ENCODE results near the gene TNFRSF21.

GRCh38 chr6:47231151-47231550, 78.6 kb downstream of the TNFRSF21 start:
- TF ChIP-seq CTCF (optimal IDR thresholded peaks at IDR 0.05 in 1 of 3, IDR thresholded peaks at IDR 0.05 in 1 of 3, conservative IDR thresholded peaks at IDR 0.05 in 1 of 3; ENCODE audit: extremely low read depth in 1 of 3, insufficient read depth in 2 of 3, low read length in 3 of 3), result no peak
- TF ChIP-seq EZH2 (IDR thresholded peaks at IDR 0.05; ENCODE audit: low read length), result no peak
